GM12874 (cell line): ENCODE measurements around the gene OST4.

ENCODE experiments used
- TF ChIP-seq, protein P1 (sequence below): IDR thresholded peaks from 2 replicates; pipeline ENCODE4 v1.5.1; 2011; ENCODE audit warnings: low read depth, mild to moderate bottlenecking, control low read depth, low read length, moderate library complexity; ENCODE audit not compliant: insufficient read depth

The OST4 gene

DNA sequence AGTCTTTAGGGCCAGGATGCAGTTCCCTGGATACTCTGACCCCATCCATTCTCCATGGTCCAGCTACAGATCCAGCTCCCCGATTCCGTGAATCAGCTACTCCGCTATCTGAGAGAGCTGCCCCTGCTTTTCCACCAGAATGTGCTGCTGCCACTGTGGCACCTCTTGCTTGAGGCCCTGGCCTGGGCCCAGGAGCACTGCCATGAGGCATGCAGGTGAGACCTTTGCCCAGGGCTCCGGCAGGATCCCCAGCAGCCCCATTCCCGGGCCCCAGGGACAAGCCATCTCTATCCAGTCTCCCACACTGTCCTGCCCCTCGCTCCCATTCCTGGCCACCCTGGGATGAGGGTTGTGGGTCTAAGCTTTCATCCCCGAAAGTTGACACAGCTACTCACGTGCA lies 31.2 kb downstream of the OST4 start:
- TF ChIP-seq, protein P1, sequence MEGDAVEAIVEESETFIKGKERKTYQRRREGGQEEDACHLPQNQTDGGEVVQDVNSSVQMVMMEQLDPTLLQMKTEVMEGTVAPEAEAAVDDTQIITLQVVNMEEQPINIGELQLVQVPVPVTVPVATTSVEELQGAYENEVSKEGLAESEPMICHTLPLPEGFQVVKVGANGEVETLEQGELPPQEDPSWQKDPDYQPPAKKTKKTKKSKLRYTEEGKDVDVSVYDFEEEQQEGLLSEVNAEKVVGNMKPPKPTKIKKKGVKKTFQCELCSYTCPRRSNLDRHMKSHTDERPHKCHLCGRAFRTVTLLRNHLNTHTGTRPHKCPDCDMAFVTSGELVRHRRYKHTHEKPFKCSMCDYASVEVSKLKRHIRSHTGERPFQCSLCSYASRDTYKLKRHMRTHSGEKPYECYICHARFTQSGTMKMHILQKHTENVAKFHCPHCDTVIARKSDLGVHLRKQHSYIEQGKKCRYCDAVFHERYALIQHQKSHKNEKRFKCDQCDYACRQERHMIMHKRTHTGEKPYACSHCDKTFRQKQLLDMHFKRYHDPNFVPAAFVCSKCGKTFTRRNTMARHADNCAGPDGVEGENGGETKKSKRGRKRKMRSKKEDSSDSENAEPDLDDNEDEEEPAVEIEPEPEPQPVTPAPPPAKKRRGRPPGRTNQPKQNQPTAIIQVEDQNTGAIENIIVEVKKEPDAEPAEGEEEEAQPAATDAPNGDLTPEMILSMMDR: no peak

DNA sequence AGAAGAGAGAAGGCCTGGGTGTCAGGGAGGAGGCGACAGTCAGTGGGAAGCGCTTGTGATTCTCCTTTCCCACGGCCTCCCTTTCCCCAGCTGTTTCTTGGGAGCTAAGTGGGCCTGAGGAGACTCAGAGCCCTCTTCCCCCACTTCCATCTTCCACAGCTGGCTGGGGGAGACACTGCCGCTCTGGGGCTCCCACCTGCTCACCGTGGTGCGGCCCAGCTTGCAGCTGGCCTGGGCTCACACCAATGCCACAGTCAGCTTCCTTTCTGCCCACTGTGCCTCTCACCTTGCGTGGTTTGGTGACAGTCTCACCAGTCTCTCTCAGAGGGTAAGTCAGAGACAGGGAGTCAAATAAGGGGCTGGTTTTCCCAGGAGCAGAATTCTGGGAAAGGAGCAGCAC lies 31.6 kb downstream of the OST4 start:
- TF ChIP-seq, protein P1: no peak

DNA sequence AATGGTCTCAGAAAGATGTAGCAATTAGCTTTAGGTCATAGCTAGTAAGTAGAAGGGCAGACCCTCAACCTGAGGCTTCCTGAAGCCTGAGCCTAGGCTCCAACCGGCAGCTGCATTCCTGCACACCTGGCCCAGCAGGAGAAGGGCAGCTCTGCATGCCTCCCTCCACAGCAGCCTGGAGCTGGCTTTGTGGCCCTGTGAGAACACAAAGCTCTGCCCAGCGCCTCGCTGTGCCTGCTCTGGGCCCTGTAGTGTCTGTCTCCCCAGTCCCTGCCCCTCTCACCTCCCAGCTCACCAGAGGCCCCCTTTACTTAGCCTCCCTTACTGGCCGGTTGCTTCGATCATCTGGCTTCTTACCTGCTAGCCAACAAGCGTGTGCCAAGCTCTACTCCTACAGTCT lies 32.0 kb downstream of the OST4 start:
- TF ChIP-seq, protein P1: no peak

DNA sequence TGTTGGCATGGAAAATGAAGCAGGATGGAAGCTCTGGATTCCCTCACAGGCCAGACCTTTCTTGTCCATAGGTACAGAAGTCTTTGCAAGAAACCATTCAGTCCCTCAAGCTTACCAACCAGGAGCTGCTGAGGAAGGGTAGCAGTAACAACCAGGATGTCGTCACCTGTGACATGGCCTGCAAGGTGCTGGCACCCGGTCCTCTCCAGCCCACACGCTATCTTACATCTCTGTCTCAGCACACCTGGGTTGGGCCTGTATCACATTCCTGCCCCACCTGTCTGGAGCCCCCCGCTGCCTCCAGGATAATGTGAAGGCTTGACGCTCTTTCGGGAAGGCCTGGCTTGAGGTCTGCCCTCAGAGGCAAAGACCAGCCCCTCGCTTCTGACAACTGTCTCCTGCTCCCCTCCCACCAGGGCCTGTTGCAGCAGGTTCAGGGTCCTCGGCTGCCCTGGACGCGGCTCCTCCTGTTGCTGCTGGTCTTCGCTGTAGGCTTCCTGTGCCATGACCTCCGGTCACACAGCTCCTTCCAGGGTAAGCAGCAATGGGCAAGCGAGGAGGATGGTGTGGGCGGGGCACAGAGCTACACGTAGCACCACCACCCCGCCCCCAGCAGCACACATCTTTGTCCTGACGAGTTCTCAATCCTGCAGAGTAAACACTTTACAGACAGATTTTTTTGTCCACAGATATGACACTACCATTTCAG lies 32.7 kb downstream of the OST4 start:
- TF ChIP-seq, protein P1: no peak

DNA sequence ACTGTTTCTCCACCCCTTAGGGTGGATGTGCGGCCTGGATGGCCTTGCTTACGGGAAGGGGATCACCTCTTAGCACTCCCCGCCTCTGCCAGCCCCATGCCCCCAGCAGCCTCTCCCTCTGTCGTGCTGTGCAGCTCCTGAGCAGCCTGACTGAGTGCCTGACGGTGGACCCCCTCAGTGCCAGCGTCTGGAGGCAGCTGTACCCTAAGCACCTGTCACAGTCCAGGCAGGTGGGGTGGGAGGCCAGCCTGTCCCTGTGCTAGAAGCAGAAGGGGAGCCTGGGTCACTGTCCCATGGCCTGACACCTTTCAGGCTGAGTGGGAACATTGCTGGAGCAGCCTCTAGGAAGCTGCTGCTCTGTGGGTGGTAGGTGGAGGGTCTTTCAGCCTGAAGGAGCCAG lies 33.4 kb downstream of the OST4 start:
- TF ChIP-seq, protein P1: no peak

DNA sequence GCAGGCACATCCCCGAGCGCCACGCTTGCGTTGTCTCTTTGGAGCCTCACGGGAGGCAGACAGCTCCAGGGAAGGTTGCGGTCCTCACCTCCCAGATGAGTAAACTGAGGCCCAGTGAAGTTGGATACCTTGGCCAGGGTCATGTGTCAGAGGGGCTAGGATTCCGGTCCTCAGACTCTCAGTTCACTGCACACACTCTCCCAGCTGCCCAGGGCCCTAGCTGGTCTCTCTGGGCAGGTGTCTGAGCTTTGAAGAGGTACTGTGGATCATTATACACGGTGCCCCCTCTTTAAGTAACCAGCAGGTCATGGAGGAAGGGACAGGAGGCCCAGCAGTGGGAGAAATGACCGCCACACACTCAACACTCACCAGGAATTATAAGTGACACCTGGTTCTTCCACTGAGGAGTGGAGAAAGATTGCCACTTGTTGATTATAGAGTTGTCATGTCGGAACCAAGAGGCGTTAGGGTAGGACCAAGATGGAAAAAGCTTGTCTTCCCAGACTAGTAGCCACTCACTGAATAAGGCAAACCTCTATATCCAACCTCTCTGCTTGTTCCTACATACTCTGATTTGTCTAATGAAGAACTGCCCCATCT lies 38.1 kb downstream of the OST4 start:
- TF ChIP-seq, protein P1: no peak

DNA sequence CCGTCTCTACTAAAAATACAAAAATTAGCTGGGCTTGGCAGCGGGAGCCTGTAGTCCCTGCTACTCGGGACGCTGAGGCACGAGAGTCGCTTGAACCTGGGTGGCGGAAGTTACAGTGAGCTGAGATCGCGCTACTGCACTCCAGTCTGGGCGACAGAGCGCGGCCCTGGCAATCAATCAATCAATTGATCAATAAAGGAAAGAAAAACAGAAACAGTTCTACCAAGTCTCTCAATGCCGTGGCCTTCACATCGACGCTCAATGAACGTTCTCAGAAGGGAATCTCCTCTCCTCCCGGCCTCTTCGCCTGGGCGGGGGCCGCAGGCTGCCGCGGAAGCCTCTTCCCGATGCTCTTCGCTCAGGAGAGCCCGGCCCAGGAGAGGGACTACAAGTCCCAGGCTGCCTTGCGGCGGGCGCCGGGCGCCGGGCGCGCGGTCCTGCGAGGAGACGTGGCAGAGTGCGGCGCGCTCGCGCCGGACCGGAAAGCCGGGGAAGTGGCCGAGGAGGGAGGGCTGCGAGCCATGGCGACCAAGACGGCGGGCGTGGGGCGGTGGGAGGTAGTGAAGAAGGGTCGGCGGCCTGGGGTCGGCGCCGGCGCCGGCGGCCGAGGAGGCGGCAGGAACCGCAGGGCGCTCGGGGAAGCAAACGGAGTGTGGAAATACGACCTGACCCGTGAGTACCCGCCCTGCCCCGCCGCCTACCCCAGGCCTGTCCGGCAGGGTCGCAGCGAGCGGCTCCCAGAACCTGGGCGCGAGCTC lies 38.8 kb downstream of the OST4 start, which contains the start of gene TMEM214:
Gene TMEM214 (plus strand): TSS at position 471 of the 758 bp plus-strand sequence. CDS start 51 bp downstream, at position 522.
- TF ChIP-seq, protein P1: no peak
